Gastrocnemius medialis (tissue), 4 donors: ENCODE measurements around the gene KIF27.
"Not testable (repeated sequence)": the region's sequence is repeated elsewhere in the genome, so short reads cannot be mapped to it uniquely, and the experiment has no call there.

Source experiments
- CTCF ChIP-seq, 5 experiments: fragments of 450-650 bp in 3 of 5; fragments of 200-600 bp in 2 of 5; sonication (generic) in 2 of 5; IDR thresholded peaks in 4 of 5; conservative IDR thresholded peaks in 1 of 5; 1 replicate in 4 of 5; 2 replicates in 1 of 5; pipeline ENCODE4 v1.5.1; 2016 to 2019; ENCODE audit warnings: antibody characterized with exemption in 5 of 5, mild to moderate bottlenecking in 3 of 5, moderate library complexity in 3 of 5
- POLR2A ChIP-seq, 2 donors: fragments of 450-650 bp; IDR thresholded peaks; one replicate each; pipeline ENCODE4 v1.6.1; 2017; ENCODE audit warnings: antibody characterized with exemption in 2 of 2, mild to moderate bottlenecking in 2 of 2, moderate library complexity in 2 of 2

- not testable (repeated sequence) for TF ChIP-seq CTCF (IDR thresholded peaks at IDR 0.05 in 4 of 5, conservative IDR thresholded peaks at IDR 0.05 in 1 of 5); POLR2A (IDR thresholded peaks at IDR 0.05)
These were observed 39.4 kb downstream of the KIF27 start for GRCh38 chr9:83881687-83882408.
